B cell (primary cell): ENCODE results near the gene CEACAM21. TPM values are rescaled to one million over a fixed set of nuclear protein-coding genes. Genes with fewer than 3 reads are reported as not detected.

Source experiments
- ATAC-seq: fragments of 200-7000 bp; cut with Tn5 transposase; one replicate; pipeline ENCODE4 v1.10.0; 2021; ENCODE audit warnings: low read depth, mild to moderate bottlenecking, moderate number of reproducible peaks, moderate library complexity
- CTCF ChIA-PET: fragments of 350-600 bp; sonication (Branson Sonifier 250); formaldehyde crosslinking; loops from one replicate; lab custom pipeline; 2021; ENCODE audit warnings: antibody characterized with exemption, inconsistent platforms; lab: Charles Lee
- POLR2A ChIA-PET: fragments of 350-600 bp; sonication (Branson Sonifier 250); formaldehyde crosslinking; loops from one replicate; lab custom pipeline; 2021; ENCODE audit warnings: antibody characterized with exemption; lab: Charles Lee
- DNase-seq: peaks from one replicate; pipeline ENCODE4 v3.0.0; 2013
- H2AFZ ChIP-seq: 2 replicates; pipeline ENCODE4 v1.6.1; 2012; ENCODE audit warnings: mild to moderate bottlenecking, low read depth, low read length; ENCODE audit not compliant: insufficient read depth, poor library complexity, severe bottlenecking
- H3K27ac ChIP-seq, 2 donors: 1 replicate in 1 of 2; 2 replicates in 1 of 2; pipeline ENCODE4 v1.5.1; 2012 to 2013; ENCODE audit warnings: low read length in 2 of 2, mild to moderate bottlenecking in 2 of 2, moderate library complexity in 1 of 2
- H3K27me3 ChIP-seq, 4 experiments: fragments of 200-600 bp in 1 of 4; sonication (generic) in 1 of 4; replicated peaks in 1 of 4; 1 replicate in 2 of 4; 2 replicates in 2 of 4; pipeline versions ENCODE4 v1.6.1 to v1.7.0; 2013 to 2016; ENCODE audit warnings: low read length in 3 of 4, mild to moderate bottlenecking in 2 of 4, mixed read lengths in 1 of 4, moderate library complexity in 1 of 4; ENCODE audit not compliant: insufficient read depth in 4 of 4, control insufficient read depth in 3 of 4; ENCODE audit errors: control extremely low read depth in 1 of 4
- H3K36me3 ChIP-seq, 2 experiments: replicated peaks in 1 of 2; 1 replicate in 1 of 2; 2 replicates in 1 of 2; pipeline versions ENCODE4 v1.6.1 to v1.7.1; 2013; ENCODE audit warnings: low read length in 1 of 2; ENCODE audit not compliant: insufficient read depth in 2 of 2, control insufficient read depth in 1 of 2; ENCODE audit errors: control extremely low read depth in 1 of 2, extremely low read depth in 1 of 2
- H3K4me1 ChIP-seq, 2 donors: fragments of 200-600 bp in 1 of 2; sonication (generic) in 1 of 2; 1 replicate in 1 of 2; 2 replicates in 1 of 2; pipeline versions ENCODE4 v1.5.1 to v1.6.1; 2013 to 2017; ENCODE audit warnings: low read length in 2 of 2; ENCODE audit not compliant: control insufficient read depth in 2 of 2, insufficient read depth in 2 of 2
- H3K4me2 ChIP-seq: replicated peaks from 2 replicates; pipeline ENCODE3; 2012; ENCODE audit warnings: mild to moderate bottlenecking, low read depth, low read length; ENCODE audit not compliant: poor library complexity, severe bottlenecking
- H3K4me3 ChIP-seq, 5 experiments: fragments of 200-600 bp in 1 of 5; sonication (generic) in 1 of 5; 1 replicate in 3 of 5; 2 replicates in 2 of 5; pipeline versions ENCODE4 v1.5.1 to v1.7.0; 2011 to 2016; ENCODE audit warnings: low read length in 4 of 5, mild to moderate bottlenecking in 4 of 5, low read depth in 2 of 5, control low read depth in 1 of 5, moderate library complexity in 1 of 5; ENCODE audit not compliant: insufficient read depth in 1 of 5; ENCODE audit errors: control extremely low read depth in 1 of 5, extremely low read depth in 1 of 5
- H3K79me2 ChIP-seq: fragments of 200-600 bp; sonication (generic); one replicate; pipeline ENCODE4 v1.6.0; 2016; ENCODE audit warnings: low read length; ENCODE audit not compliant: control insufficient read depth, insufficient read depth
- H3K9ac ChIP-seq: fragments of 200-600 bp; sonication (generic); 2 replicates; pipeline ENCODE4 v1.6.1; 2017; ENCODE audit warnings: mild to moderate bottlenecking, low read length, moderate library complexity
- H3K9me3 ChIP-seq, 3 donors: one replicate each; pipeline versions ENCODE4 v1.6.1 to v1.7.1; 2013; ENCODE audit warnings: low read length in 2 of 3; ENCODE audit not compliant: control insufficient read depth in 2 of 3, insufficient read depth in 1 of 3; ENCODE audit errors: control extremely low read depth in 1 of 3
- H4K20me1 ChIP-seq: 2 replicates; pipeline ENCODE4 v1.6.0; 2012; ENCODE audit warnings: mild to moderate bottlenecking, low read length; ENCODE audit not compliant: insufficient read depth, control insufficient read depth, poor library complexity, severe bottlenecking
- H3K27ac Mint-ChIP-seq: one replicate; pipeline ENCODE4 v1.8.0; 2021; ENCODE audit warnings: mixed read lengths
- H3K27me3 Mint-ChIP-seq: one replicate; pipeline ENCODE4 v1.8.0; 2021; ENCODE audit warnings: mixed read lengths
- H3K4me1 Mint-ChIP-seq: one replicate; pipeline ENCODE4 v1.8.0; 2021; ENCODE audit warnings: mixed read lengths
- H3K4me3 Mint-ChIP-seq: one replicate; pipeline ENCODE4 v1.8.0; 2021; ENCODE audit warnings: mixed read lengths
- H3K9me3 Mint-ChIP-seq: one replicate; pipeline ENCODE4 v1.8.0; 2022; ENCODE audit warnings: mixed read lengths; ENCODE audit not compliant: insufficient read depth
- CTCF ChIP-seq: fragments of 200-600 bp; IDR thresholded peaks from one replicate; pipeline ENCODE4 v1.8.0; 2022; ENCODE audit warnings: antibody characterized with exemption, mild to moderate bottlenecking
- EZH2 ChIP-seq: IDR thresholded peaks from 2 replicates; pipeline ENCODE4 v1.6.1; 2012; ENCODE audit warnings: borderline replicate concordance, low read depth, mild to moderate bottlenecking, moderate library complexity, low read length; ENCODE audit not compliant: insufficient read depth, poor library complexity, severe bottlenecking
- WGBS: methylation state at CpG from one replicate; pipeline ENCODE4 v1.1.5; 2013; ENCODE audit warnings: missing lambda C conversion rate; ENCODE audit not compliant: insufficient coverage; 5-methylcytosine and 5-hydroxymethylcytosine counted together
- intact Hi-C: fragments of 100-400 bp; cut with micrococcal nuclease; formaldehyde crosslinking; loops from one replicate; pipeline ENCODE4 v1.10.0; 2022
- polyA plus RNA-seq: library from polyadenylated mRNA; depleted of rRNA; stranded (reverse); fragments of >200 nt; gene quantifications from 2 replicates; pipeline ENCODE4 v1.2.3, GENCODE V29; 2012
- total RNA-seq, 2 donors: library from RNA; stranded (reverse); fragments of 120-200 nt in 1 of 2; gene quantifications; 1 replicate in 1 of 2; 2 replicates in 1 of 2; pipeline versions ENCODE4 v1.2.3 to v1.2.4, GENCODE V29; 2013 to 2022

Gene CEACAM21
- total and polyA plus RNA-seq, 2 donors (not counting 1 experiment from before 2014, with no cell fraction given) = 18.9 to 27.3 TPM

GRCh38 chr19:41548047-41548446 is 27.9 kb upstream of the CEACAM21 start:
- Mint-ChIP-seq H3K9me3 (no peaks in the 10 kb centered on the region), H3K27me3 (no peaks in the 10 kb centered on the region), H3K4me3 (peak overlapping the region; percentile 58), H3K4me1 (peaks cover 68% of the 10 kb centered on the region), H3K27ac (peak overlapping the region; percentile 79)
- intact Hi-C loops = loop anchor here (5.0 kb wide), 1 partner anchor 286 kb away; the partner anchor contains the start of gene HNRNPUL1
- Histone ChIP-seq H3K9me3 (no peaks in the 10 kb centered on the region), H3K9ac (no peak overlapping the region), H3K4me2 (peak overlapping the region; percentile 82), H2AFZ (no peak overlapping the region), H3K4me1 (peaks cover 57 to 66% of the 10 kb centered on the region in 2 donors), H3K27ac (peak overlapping the region in 1 of 2 donors; percentile 92), H3K4me3 (no peak overlapping the region), H3K36me3 (peaks cover 0 to 12% of the 10 kb centered on the region in 2 experiments), H3K79me2 (peaks cover 70% of the 10 kb centered on the region), H3K27me3 (no peaks in the 10 kb centered on the region), H4K20me1 (no peaks in the 10 kb centered on the region)
- no CpG with 5 or more reads among the region's 4 CpGs for WGBS
- no peak for TF ChIP-seq CTCF
- no peak for TF ChIP-seq EZH2
- ChIA-PET CTCF (interaction anchor here (1.5 to 16.4 kb wide), 5 partner anchors 13 to 109 kb away, joined by 3 to 549 read pairs (median 11); partner anchors contain the start of gene DMAC2), POLR2A (interaction anchor here (0.6 to 2.5 kb wide), 4 partner anchors 9 to 28 kb away, joined by 3 to 16 read pairs (median 6); no protein-coding TSS in a partner anchor)
- ATAC-seq (no peak), DNase-seq (no peak)
